GOT3 (cell line): ENCODE results near the gene SLC6A4.
"Not testable (repeated sequence)": the region's sequence is repeated elsewhere in the genome, so short reads cannot be mapped to it uniquely, and the experiment has no call there.

ENCODE experiments used
- DNase-seq: peaks from one replicate; lab custom pipeline; 2025; ENCODE audit warnings: mixed read lengths; lab: John Stamatoyannopoulos, UW

The SLC6A4 gene

GRCh38 chr17:30172560-30172959, 62.9 kb downstream of the SLC6A4 start:
- no peak for DNase-seq

- DNase-seq: no peak
These were observed 65.0 kb downstream of the SLC6A4 start for GRCh38 chr17:30170415-30170987.

DNA sequence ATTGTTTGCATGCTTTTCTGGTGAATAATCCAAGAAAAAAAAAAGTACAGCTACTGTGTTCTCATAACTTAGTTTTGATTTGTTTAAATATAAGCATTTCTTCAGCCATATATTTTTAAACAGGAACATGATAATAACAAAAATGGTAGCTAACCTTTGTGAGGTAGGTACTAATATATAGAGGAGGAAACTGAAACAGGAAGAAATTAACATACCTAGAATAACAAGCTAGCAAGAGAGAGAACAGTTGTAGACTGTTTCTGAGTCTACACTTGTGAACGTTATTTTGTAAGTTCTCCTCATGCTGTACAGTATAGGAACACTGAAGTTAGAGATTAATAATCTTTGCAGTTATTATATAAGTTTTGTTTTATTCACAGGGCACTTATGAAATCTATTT, 69.5 kb downstream of the SLC6A4 start:
- no peak for DNase-seq

- no peak for DNase-seq
These were observed 70.3 kb downstream of the SLC6A4 start for GRCh38 chr17:30165147-30165546.

- DNase-seq: no peak
These were observed 71.0 kb downstream of the SLC6A4 start for GRCh38 chr17:30164531-30164930.

GRCh38 chr17:30161601-30162000, 73.9 kb downstream of the SLC6A4 start:
- DNase-seq: no peak

DNA sequence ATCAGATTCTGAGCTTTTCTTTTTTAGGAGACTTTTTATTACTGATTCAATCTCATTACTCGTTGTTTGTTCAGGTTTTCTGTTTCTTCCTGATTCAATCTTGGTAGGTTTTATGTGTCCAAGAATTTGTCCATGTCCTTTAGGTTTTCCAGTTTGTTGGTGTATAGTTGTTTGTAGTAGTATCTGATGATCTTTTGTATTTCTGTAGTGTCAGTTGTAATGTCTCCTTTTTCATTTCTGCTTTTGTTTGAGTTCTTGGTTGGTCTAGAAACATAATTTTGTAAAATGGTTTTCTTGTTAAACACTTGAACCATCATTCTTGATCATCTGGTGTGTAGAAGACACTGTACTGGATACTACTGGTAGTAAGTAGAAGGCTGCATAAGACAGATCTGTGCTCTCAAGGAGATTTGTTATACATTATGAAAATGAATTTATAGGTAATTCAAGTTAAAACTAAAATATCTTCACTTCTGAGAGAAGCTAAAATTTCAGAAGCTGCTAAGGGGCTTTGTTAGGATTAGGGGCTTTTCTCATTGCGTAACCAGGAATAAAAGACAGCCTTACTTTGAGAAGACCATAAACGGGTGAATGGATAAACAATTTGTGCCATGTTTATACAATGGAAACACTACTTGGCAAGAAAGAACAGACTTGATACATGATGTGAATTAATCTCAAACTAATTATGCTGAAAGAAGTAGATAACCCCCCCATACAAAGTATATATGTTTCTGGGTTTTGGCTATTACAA, 74.9 kb downstream of the SLC6A4 start:
- DNase-seq: no peak

GRCh38 chr17:30158896-30159625, 76.4 kb downstream of the SLC6A4 start:
- DNase-seq: no peak

GRCh38 chr17:30155389-30155788, 80.1 kb downstream of the SLC6A4 start:
- no peak for DNase-seq

DNA sequence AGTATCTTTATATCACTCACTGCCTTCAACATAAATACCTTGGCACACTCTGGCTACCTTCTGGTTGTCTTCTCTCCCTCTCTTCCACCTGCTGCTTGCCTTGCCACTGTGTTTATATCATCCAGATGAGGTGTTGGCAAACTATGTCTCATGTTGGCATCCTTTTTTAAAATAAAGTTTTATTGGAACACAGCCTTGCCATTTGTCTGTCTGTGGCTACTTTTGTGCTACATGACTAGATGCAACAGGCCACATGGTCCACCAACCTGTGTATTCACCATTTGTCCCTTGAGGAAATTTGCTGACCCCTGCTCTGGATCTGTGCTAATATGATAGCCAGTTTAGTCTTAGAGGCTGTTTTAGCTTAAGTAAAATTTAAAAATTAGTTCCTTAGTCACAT, 82.0 kb downstream of the SLC6A4 start:
- no peak for DNase-seq

DNA sequence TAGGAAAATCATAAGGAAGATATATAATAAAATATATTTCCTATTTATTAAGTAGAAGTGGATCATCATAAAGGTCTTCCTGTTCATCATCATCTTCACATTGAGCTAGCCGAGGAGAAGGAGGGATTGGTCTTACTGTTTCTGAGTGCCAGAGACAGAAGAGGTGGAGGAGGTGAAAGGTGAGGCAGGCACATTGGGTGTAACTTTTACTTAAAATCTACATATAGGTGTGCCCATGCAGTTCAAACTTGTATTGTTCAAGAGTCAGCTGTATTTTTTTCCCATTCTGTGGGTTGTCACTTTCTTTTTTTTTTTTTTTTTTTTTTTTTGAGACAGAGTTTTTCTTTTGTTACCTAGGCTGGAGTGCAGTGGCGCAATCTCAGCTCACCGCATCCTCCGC, 84.0 kb downstream of the SLC6A4 start:
- DNase-seq: no peak

DNA sequence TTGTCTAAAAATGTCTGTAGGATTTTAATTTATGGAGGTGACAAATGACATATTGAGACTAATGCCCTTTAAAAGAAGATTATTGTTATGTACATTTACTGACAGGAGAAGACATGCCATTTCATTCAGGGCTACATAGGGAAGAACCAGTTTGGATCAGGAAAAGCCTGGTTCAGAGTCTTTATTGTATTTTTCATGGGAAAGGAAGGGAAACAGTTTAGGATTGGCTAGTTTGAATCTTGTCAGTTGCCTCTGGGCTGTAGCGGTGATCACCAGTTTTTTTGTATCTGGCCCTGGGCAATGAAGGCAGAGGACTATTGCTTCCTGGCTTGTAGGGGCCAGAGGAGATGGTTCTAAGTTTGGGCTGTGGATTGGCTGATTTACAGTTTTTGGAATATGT, 87.1 kb downstream of the SLC6A4 start:
- no peak for DNase-seq

DNA sequence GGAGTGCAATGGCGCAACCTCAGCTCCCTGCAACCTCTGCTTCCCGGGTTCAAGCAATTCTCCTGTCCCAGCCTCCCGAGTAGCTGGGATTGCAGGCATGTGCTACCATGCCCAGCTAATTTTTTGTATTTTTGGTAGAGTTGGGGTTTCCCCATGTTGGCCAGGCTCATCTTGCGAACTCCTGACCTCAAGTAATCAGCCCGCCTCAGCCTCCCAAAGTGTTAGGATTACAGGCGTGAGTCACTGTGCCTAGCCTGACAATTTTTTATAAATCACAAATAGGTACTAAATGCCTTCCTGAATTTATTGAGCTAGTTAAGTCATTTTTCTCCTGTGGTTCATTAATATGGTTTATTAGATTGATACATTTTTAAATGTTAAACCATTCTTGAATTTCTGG, 87.6 kb downstream of the SLC6A4 start:
- DNase-seq: not testable (repeated sequence)
